HG03159 (cell line): ENCODE measurements around the gene TSPAN9.

Source experiments
- ATAC-seq: cut with Tn5 transposase; IDR thresholded peaks from one replicate; pipeline ENCODE4 v1.9.1; 2021; ENCODE audit warnings: mild to moderate bottlenecking, moderate library complexity; ENCODE audit not compliant: unreplicated experiment

The TSPAN9 gene

DNA sequence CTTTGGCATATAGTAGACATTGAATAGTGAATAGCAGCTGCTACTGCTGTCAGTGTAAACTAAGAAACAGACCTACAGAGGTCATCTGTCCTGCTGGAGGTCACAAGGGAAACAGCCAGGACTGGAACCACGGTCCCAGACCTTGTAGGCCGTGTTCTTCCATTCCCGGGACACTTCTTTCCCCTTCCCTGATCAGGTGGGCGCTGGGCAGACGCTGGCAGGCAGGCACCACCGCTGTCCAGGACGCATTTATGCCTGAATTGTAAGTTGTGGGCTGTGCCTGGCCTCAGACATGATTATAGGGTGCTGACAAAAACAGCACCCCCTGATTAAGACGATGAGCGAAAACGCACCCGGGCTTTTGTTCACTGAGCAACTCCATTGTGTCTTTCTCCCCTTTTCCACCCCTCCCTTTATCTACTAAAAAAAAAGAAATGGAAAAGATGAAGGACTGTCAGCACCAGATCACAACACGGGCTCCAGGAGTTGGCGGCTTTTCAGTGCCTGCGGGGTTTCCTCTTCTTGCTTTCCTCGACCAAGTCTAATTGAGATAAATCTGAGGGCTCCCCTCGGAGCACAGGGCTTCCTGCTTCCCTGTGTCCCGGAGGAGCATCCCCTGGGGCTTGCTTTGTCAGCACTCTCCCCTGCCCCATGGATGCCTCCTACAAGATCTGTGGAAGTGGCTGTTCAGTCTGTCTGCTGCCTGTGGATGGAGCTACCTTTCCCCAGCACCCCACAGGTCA is 80.6 kb downstream of the TSPAN9 start:
- no peak for ATAC-seq

GRCh38 chr12:3158851-3159465 is 81.8 kb downstream of the TSPAN9 start:
- no peak for ATAC-seq

GRCh38 chr12:3160081-3160480 is 82.9 kb downstream of the TSPAN9 start:
- no peak for ATAC-seq

DNA sequence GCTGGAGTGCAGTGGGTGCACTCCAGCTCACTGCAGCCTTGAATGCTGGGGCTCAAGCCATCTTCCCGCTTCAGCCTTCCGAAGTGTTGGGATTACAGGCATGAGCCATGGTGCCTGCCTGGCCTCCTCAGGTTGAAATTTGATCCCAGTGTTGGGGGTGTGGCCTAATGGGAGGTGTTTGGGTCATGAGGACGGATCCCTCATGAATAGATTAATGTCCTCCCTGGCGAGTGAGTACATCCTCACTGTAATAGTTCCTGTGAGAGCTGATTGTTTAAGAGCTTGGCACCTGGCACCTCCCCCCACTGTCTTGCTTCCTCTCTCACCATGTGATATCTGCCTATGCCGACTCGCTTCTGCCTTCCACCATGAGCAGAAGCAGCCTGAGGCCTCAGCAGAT is 84.7 kb downstream of the TSPAN9 start:
- ATAC-seq: no peak

GRCh38 chr12:3164454-3165077 is 87.4 kb downstream of the TSPAN9 start:
- no peak for ATAC-seq

GRCh38 chr12:3165078-3165980 is 88.2 kb downstream of the TSPAN9 start:
- no peak for ATAC-seq

- ATAC-seq: no peak
Observed at GRCh38 chr12:3167636-3168035, 90.5 kb downstream of the TSPAN9 start.

DNA sequence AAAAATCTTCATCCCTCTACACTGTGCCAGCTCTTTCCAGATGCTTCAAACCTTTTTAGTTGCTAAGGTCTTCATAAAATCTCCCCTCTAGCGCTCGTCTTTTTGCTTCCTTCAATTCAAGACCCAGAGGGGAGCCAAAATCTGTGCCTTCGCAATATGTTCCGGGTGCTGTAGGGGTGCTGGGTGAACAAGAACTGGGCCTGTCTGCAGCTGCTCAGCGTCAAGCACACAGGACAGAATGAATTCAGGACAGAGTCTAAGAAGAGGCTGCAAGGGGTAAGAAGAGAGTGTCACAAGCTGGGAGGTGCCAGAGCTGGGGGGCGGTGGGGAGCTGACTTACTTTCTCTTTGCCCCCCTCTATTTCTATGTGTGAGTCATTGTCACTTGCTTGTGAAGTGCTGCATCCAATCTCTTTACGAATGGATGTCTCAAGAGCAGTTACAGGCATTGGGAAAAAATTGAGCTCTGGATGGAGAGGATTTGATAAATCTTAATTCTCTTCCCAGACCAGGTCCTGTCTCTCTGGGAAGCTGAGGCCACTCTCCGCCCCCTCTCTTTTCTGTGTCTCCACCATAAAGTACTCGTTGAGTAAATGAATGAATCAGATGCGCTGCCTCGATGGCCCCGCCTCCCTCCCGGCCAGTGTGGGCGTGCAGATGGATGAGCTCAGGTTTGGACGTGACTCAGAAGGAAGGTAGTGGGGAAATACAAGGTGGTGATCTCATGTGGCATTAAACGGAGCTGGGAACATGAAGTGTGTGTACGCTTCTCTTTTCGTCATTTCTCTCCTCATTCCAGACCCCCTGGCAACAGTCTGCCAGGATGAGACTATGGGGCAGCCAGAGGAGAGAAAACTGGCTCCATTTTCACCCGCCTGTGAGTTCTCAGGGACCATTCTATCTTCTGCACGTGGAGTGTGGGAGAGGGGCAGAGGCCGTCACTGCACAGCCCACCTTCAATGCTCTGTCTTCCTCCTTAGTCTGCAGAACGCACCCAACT is 91.3 kb downstream of the TSPAN9 start:
- ATAC-seq: no peak

GRCh38 chr12:3170423-3171194 is 93.4 kb downstream of the TSPAN9 start:
- no peak for ATAC-seq

DNA sequence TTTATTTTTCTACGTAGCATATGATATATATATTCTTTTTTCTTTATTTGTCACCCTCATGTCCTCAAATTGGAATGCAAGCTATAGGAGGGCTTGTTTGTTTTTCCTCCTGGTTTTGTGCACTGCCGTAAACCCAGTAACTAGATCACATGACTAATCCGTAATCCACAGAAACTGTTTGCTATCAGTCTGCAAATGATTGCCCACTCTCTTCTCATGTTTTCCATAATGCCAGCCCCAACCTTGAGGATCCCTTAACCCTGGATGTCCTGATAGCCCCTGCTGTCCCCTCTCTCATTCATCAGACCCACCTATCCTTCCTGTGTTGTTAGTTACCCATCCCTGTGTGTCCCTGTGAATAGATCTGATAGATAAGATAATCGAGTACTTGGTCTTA is 94.0 kb downstream of the TSPAN9 start:
- ATAC-seq: no peak

DNA sequence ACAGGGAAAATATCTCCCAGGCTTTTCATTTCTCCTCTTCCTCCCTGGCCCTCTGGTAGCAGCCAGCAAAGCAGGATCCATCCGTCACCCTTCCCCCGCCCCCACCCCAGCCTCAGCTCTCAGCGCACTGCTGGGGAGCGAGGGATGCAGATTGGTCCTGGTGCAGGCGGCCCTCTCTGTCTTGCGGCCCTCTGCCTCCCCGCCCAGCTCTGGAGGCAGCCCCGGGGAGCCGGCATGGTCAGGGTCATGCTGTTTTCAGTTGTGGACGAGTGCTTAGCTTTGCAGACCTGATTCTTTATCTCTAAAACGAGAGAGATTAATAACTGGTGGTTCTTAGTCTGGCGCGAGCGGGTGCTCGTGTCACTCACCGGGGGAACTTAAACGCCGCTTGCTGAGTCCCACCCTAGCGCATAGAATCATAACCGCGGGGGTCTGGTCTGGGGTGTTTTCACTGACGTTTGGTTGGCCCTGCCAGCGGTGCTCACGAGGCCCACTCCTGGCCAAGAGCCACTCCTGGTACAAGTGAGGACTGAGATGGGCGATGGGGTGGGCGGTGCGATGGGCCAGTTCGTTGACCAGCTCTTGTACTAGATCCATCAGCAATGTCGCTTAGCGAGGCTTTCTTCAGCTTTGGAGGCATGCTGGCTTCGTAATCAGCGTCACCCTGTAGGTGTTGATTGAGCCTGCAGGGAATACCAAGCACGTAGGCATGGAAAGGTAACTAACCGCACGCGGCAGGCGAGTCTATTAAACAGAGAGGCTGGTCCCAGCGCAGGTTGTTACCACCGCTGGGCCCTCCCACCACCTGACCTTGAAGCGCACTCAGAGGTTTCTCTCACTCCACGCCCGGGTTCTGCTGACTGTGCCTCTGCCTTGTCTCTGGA is 95.2 kb downstream of the TSPAN9 start:
- no peak for ATAC-seq

DNA sequence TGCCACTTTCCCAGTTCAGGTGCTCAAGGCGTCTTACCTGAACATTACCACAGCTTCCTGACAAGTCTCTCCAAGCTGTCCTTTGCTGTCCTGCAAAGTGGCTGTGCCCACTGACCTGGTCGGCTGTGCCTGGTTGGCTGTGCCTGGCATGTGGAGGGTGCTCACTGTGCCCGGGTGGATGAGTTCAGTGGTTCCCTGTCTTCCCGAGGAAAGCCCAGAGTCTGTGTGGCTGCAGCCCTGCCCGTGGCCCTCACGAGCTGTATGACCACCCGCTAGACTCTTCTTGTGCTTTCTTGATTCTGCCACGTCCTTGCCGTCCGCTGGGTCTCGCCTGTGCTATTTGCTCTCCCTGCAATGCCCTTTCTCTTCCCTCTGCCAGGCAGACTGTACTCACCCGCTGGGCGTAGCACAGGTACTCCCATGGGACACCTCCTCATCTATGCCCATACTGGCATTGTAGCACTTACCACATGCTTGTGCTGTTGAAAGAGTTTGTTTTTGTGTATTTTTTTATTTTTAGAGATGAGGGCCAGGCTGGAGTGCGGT is 95.9 kb downstream of the TSPAN9 start:
- ATAC-seq: no peak

DNA sequence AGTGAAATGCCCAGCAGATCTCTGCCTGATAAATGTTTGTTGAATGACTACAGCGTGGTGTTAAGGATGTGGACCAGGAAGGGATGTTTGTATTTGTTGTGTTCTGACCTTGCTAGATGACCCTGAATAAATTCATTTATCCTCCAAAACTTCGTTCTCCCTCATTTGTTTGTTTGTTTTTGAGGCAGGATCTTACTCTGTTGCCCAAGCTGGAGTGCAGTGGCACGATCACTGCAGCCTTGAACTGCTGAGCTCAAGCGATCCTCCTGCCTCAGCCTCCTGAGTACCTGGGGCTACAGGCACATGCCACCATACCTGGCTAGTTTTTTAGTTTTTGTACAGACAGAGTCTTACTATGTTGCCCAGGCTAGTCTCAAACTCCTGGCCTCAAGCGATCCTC is 96.7 kb downstream of the TSPAN9 start:
- ATAC-seq: no peak

- no peak for ATAC-seq
Observed at GRCh38 chr12:3175238-3175637, 98.1 kb downstream of the TSPAN9 start.

GRCh38 chr12:3176754-3177153 is 99.6 kb downstream of the TSPAN9 start:
- no peak for ATAC-seq

DNA sequence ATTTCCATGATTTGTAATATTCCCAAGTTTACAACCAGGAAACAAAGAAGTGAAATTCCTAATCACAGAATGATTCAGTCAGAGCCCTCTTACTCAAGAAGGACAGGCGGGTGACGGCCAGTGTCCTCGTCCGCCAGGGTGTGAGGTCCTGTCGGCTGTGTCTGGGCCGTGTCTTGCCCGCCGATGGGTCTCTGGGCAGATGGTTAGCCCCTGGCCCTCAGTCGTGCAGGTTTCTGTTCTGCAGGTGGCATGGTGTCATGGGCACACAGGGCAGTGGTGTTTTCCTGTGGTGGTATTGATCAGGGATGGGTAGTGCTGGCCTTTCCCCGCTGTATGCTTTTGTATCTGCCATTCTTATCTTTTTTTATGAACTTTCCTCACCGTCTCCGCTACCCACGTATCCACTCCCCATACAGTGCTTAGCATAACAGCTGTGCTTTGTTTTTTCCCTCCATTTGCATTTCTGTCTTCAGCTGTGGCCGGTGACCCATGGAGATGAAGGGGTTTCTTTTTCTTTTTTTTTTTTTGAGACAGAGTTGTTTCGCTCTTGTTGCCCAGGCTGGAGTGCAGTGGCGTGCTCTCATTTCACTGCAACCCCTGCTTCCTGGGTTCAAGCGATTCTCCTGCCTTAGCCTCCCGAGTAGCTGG is 100.7 kb downstream of the TSPAN9 start:
- ATAC-seq: no peak

DNA sequence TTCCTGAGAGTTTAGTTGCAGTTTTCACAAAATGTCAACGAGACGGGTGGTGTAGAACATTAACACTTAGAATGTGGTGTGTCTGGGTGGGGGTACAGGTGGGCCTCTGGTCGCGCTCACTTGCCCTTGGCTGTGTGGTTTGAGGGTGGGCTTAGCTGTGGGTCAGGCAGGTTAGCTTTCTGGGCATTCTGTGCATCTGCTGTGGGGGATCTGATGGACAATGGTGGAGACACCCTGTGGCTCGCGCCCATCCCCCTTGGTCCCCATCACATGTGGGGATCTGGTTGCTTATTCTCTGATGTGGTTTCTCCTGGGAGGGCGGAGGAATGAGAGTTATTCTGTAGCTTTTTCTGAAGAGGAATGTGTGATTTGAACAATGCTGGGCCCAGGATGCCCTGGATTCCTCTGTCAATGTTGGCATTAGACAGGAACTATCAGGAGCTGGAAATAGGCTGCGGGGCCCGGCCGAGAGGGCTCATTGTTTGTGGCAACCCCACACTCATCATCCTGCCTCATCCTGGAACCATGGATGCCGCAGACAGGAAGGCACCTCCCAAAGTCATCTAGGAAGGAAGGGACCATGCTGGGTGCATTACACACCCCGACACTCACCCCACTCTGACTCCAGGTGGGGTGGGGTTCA is 101.6 kb downstream of the TSPAN9 start:
- ATAC-seq: no peak
